GM18907 (cell line): ENCODE measurements around the gene KRTAP1-4.
"Not testable (repeated sequence)": the region's sequence is repeated elsewhere in the genome, so short reads cannot be mapped to it uniquely, and the experiment has no call there.

Experiments
- ATAC-seq: cut with Tn5 transposase; IDR thresholded peaks from one replicate; pipeline ENCODE4 v1.9.1; 2021; ENCODE audit warnings: mild to moderate bottlenecking, moderate library complexity; ENCODE audit not compliant: unreplicated experiment

Gene KRTAP1-4

GRCh38 chr17:41008811-41009210 lies 21.2 kb downstream of the KRTAP1-4 start, which contains the start of gene KRTAP3-1:
Gene KRTAP3-1 (minus strand): TSS chr17:41009128. CDS start chr17:41009074, 54 bp downstream.
- no peak for ATAC-seq

GRCh38 chr17:41004397-41004796 lies 25.6 kb downstream of the KRTAP1-4 start:
- ATAC-seq: no peak

GRCh38 chr17:41003926-41004325 lies 26.1 kb downstream of the KRTAP1-4 start:
- ATAC-seq: no peak

GRCh38 chr17:41002814-41003213 lies 27.2 kb downstream of the KRTAP1-4 start:
- ATAC-seq: no peak

GRCh38 chr17:41001795-41002194 lies 28.2 kb downstream of the KRTAP1-4 start:
- no peak for ATAC-seq

GRCh38 chr17:40999563-40999962 lies 30.4 kb downstream of the KRTAP1-4 start, which contains the start of gene KRTAP3-2:
Gene KRTAP3-2 (minus strand): TSS chr17:40999906. CDS start chr17:40999853, 53 bp downstream.
- ATAC-seq: not testable (repeated sequence)

GRCh38 chr17:40997361-40997760 lies 32.6 kb downstream of the KRTAP1-4 start:
- no peak for ATAC-seq

GRCh38 chr17:40996829-40997228 lies 33.2 kb downstream of the KRTAP1-4 start:
- ATAC-seq: no peak

GRCh38 chr17:40995116-40995515 lies 34.9 kb downstream of the KRTAP1-4 start:
- no peak for ATAC-seq

GRCh38 chr17:40993839-40994238 lies 36.2 kb downstream of the KRTAP1-4 start, which contains the start of gene KRTAP3-3:
Gene KRTAP3-3 (minus strand): TSS chr17:40994164. CDS start chr17:40994097, 67 bp downstream.
- no peak for ATAC-seq

- no peak for ATAC-seq
Measured at GRCh38 chr17:40993084-40993483, 36.9 kb downstream of the KRTAP1-4 start.

- no peak for ATAC-seq
Measured at GRCh38 chr17:40992666-40993065, 37.3 kb downstream of the KRTAP1-4 start.

GRCh38 chr17:40986920-40987319 lies 43.1 kb downstream of the KRTAP1-4 start:
- no peak for ATAC-seq

- ATAC-seq: no peak
Measured at GRCh38 chr17:40984226-40984625, 45.8 kb downstream of the KRTAP1-4 start, which contains the start of gene KRT40. Gene KRT40 (minus strand): TSS chr17:40984326. CDS start chr17:40984273, 53 bp downstream.

GRCh38 chr17:40981115-40981514 lies 48.9 kb downstream of the KRTAP1-4 start:
- ATAC-seq: no peak

- ATAC-seq: no peak
Measured at GRCh38 chr17:40980596-40980995, 49.4 kb downstream of the KRTAP1-4 start.

- no peak for ATAC-seq
Measured at GRCh38 chr17:40980117-40980516, 49.9 kb downstream of the KRTAP1-4 start.
